Endometrial microvascular endothelial cells (primary cell): Measurements from ENCODE around the gene CXCR3. TPM values are rescaled to one million over a fixed set of nuclear protein-coding genes. Genes with fewer than 3 reads are reported as not detected.

Experiments
- in situ Hi-C: cut with HindIII; loops from 2 replicates; pipeline ENCODE4 v1.10.0; 2017; ENCODE audit warnings: low sequenced_read_pairs, low pct_unique_long_range_greater_than_20kb; ENCODE audit errors: inconsistent ontology term
- total RNA-seq: library from RNA; depleted of rRNA; stranded (reverse); fragments of >200 nt; gene quantifications from one replicate; pipeline ENCODE4 v1.2.3, GENCODE V29; 2015; ENCODE audit errors: inconsistent ontology term

CXCR3 gene
- total RNA-seq, 1 donor from 2014 or later: not detected

GRCh38 chrX:71638409-71638808 lies 20.1 kb upstream of the CXCR3 start:
- in situ Hi-C loops: no loop called here

DNA sequence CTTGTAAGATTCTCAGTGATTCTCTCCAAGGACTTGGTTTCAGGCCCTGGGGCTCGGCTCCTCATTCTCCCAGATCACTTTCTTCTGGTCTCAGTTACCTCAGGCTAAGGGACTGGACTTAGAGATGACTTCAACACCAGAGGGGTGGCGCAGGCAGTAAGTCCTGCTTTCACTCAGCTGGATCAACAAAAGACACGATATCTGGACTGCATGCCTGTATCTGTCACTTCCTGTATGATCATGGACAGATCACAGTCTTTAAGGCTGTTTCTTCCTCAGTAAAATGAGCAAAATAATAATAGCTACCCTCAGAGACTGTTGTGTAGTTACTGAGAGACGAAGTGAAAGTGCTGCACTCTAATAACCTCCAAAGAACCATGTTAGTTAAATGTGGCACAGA lies 19.5 kb upstream of the CXCR3 start:
- in situ Hi-C loops: no loop called here

- in situ Hi-C loops: no loop called here
Measured at GRCh38 chrX:71637253-71637618, 18.9 kb upstream of the CXCR3 start.

DNA sequence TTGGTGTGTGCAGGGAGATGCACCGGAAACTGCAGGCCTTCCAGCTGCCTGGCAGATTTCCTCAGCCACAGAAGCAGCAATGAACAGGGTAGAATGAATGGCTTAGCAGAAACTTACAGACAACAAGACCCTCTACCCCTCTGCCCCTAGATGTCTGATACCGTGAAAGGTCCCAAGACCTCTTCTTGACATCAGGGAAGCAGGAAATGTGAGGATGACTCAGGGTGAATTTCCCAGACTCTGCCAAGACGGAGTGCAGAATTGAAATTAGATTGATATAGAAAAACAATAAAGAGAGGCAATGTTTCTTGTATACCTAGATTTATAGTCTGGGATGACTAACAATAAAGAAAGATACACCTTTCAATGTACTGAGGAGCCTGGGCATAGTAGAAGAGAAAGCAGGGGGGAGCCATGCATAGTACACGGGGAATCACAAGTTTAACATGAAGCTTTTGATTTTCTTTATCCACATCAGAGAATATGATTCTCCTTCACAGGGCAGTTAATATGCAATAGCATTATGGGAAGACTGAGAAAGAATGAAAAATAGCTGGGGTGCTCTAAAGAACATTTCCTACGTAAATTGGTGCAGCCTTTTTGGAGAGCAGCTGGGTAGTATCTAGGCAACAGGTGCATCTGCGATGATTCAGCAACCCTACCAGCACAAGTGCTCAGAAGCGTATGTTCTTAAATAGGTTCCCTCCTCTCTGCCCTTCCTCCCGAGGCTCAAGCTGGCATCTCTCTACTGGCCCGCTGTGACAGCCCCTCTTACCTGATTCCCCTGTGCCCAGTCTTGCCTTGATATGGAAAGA lies 18.3 kb upstream of the CXCR3 start:
- in situ Hi-C loops: no loop called here

DNA sequence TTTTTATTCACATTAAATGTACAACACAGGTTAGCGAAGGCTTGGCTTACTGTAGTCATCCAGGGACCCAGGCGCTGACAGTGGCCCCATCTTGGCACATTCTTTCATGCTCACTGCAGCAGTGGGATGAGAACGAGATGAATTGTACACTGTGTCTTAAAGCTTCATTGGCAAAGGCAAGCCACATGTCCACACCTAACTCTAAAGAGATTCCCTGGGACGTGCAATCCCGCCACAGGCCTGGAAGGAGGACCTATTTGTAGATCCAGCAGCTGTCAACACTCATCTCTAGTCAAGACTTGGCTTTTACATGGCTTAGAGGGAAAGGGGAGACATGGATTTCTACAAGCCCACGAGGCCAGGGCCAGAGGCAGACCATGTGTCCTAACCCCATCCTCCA lies 16.1 kb upstream of the CXCR3 start:
- in situ Hi-C loops: no loop called here

- in situ Hi-C loops: no loop called here
Measured at GRCh38 chrX:71632923-71633657, 14.8 kb upstream of the CXCR3 start.

DNA sequence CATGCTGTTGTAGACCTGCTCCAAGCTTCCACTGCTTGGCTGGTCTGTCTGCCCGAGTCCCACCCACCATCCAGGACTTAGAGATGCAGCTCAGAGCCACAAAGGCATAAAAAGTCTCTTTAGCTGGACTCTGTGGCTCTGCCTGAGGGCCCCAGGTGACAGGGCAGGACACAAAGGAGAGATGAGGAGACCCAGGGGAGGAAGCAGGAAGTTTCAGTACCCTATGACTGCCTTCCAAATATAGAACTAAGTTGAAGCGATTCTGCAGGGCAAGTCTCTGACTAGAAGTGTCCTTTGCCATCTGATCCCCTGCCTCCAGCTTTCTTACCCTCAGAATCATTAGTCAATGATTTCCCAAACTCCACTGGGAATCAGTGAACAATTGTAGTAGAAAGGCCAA lies 11.2 kb upstream of the CXCR3 start:
- in situ Hi-C loops: no loop called here

- in situ Hi-C loops: no loop called here
Measured at GRCh38 chrX:71627588-71628404, 9.5 kb upstream of the CXCR3 start.

GRCh38 chrX:71626576-71626975 lies 8.3 kb upstream of the CXCR3 start:
- in situ Hi-C loops: no loop called here

DNA sequence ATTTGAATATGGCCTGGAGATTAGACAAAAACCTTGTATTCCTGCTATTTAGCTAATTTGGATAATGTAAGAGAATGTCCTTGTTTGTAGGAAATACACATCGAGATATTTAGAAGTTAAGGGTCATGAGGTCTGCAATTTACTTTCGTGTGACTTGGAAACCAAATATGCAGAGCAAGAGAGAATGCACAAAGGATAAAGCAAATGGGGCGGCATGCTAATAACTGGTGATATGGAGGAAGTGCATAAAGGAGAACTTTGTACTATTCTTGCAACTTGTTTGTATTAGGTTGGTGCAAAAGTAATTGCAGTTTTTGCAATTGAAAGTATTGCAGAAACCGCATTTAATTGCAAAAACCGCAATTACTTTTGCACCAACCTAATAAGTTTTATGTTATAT lies 7.2 kb upstream of the CXCR3 start:
- in situ Hi-C loops: no loop called here

DNA sequence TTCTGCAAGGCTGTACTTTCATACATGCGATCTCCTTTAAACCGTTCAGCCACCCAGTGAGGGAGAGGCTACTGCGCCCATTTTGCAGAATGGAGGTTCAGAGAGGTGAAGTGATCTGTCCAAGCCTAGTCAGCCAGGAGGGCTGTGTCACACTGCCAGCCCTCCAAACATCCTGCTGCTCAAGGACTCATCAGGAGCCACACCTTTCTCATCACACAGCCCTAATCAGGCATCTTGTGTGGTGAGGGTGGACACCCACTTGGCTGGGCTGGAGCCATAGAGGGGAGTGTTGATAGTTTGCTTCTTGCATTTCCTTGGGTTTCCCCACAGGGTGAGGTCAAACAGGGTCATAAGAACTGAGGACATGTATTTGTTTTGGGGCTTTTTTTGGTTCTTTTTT lies 5.4 kb upstream of the CXCR3 start:
- in situ Hi-C loops: no loop called here

DNA sequence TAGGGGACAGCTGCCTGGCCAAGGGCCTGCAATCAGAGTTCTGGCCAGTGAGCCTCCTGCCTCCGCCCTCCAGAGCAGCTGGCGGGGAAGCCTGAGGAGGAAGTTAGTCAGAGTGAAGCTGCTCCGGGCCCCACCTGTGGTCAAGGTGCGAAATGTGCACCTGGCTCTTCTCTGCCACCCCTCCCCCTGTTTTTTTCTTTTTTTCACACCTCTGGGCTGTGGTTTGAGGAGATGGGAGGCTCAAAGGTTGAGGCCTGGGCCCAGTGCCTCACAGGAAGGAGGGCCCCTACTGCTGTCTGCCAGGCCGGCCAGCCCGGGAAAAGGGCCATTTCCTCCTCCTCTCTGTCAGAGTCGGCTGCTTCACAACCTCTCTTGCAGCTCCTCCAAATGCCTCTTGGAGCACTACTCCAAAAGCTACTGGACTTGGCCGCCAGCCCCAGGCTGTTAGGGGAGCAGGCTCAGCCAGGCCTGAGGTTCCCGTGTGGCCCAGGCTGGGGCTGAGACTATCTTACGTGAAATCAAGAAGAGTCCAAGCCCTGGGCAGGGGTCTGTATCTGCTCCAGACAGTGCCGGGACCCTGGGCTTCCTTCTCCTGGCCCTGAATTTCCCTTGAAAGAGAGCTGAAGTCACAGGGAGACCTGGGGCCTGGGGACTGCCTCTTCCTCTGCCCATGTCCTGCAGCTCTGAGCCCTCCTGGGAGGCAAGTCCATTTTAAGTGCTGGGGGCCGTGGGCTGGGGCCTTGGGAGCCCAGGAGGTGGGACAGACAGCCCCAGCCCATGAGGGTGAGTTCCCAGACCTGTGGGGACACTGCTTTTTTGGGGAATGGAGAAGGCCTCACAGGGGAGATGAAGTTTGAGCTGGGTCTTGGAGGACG lies 4.5 kb upstream of the CXCR3 start:
- in situ Hi-C loops: no loop called here

- in situ Hi-C loops: no loop called here
Measured at GRCh38 chrX:71622032-71622575, 3.8 kb upstream of the CXCR3 start.

DNA sequence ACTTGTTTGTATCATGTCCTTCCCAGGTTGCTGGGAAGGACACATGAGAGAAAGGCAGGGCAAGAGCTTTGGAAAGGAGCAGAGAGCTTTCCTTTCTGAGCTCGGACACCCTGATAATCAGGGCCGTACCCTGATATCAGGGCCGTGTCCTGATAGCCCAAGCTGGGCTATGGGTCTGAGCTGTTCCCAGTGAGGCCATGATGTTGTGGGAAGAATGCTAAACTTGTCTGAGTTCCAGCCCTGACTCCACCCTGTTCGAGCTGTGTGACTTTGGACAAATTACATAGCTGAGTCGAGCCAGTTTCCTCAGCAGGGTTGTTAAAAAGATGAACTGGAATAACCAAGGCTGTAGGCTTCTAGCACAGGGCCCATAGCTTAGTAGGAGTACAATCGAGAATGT lies 3.3 kb upstream of the CXCR3 start:
- in situ Hi-C loops: no loop called here

DNA sequence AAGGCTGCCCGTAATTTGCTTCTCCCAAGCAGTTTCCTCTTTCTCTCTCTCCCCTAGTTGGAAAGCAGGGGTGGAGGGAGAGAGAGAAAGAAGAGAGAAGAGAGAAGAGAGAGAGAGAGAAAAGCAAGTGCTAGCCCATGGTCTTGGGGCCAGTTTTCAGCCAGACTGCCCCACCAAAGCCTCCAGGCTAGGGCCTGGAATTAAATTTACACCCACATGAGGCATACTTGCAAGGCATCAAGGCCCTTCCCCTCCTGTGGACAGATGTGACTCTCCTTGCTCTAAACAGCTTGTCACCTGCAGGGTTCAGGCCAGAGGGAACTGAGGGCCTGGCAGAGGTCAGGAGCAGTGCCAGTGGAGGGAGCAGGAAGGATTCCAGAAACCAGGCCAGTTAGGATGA lies 1.7 kb upstream of the CXCR3 start:
- in situ Hi-C loops: no loop called here

DNA sequence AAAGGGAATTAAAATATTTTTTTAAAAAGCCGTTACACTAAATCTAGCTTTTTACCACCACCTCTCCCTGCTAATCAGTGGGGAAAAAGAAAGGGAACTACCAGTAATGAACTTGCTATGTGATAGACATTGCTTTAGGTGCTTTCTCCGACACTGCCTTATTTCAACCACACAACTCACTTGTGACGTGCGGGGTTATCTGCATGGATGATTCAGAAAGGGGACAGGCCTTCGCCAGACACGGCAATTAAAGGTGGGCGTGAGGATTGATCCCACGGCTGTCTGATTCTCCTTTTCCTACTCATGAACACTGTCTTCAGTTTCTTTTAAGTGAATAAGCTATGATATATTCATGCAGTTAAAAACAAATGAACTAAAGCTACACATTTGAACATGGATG lies 882 bp upstream of the CXCR3 start:
- in situ Hi-C loops: no loop called here

DNA sequence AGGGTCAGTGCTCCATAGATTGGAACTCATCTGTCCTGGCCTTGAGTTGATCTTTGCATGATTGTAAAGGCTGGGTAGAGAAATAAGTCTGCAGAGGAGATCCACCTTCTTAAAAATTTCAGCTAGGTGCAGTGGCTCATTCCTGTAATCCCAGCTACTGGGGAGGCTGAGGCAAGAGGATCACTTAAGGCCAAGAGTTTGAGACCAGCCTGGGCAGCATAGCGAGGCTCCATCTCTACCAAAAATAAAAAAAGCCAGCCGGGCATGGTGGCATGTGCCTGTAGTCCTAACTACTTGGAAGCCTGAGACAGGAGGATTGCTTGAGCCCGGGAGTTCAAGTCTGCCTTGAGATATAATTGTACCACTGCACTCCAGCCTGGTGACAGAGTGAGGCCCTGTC lies 476 bp upstream of the CXCR3 start:
- in situ Hi-C loops: no loop called here

- in situ Hi-C loops: no loop called here
Measured at GRCh38 chrX:71617742-71618141, 569 bp downstream of the CXCR3 start.
